DND-41 (cell line): ENCODE data around the gene USF2.

Experiments
- ATAC-seq: fragments of 200-7000 bp; cut with Tn5 transposase; 3 replicates; pipeline ENCODE4 v1.9.1; 2021; ENCODE audit warnings: low read depth; ENCODE audit not compliant: insufficient read depth
- DNase-seq: peaks from one replicate; pipeline ENCODE4 v3.0.0-alpha.2; 2020
- H2AFZ ChIP-seq: 2 replicates; pipeline ENCODE4 v1.6.0; 2012; ENCODE audit warnings: low read depth, low read length
- H3K27ac ChIP-seq: 2 replicates; pipeline ENCODE4 v1.5.1; 2012; ENCODE audit warnings: low read length, inconsistent platforms
- H3K27me3 ChIP-seq: fragments of 200-600 bp; sonication (generic); 2 replicates; pipeline ENCODE4 v1.6.0; 2012; ENCODE audit warnings: low read length, mild to moderate bottlenecking, inconsistent platforms; ENCODE audit not compliant: insufficient read depth, poor library complexity
- H3K36me3 ChIP-seq: 2 replicates; pipeline ENCODE4 v1.5.1; 2012; ENCODE audit warnings: low read length, inconsistent platforms; ENCODE audit not compliant: insufficient read depth
- H3K4me1 ChIP-seq: 2 replicates; pipeline ENCODE4 v1.5.1; 2012; ENCODE audit warnings: mild to moderate bottlenecking, low read length; ENCODE audit not compliant: insufficient read depth
- H3K4me2 ChIP-seq: 2 replicates; pipeline ENCODE4 v1.6.0; 2012; ENCODE audit warnings: mild to moderate bottlenecking, moderate library complexity, low read length, inconsistent platforms; ENCODE audit not compliant: insufficient read depth
- H3K4me3 ChIP-seq, 2 experiments: fragments of 200-600 bp in 1 of 2; shearing (Covaris generic) in 1 of 2; 2 replicates each; pipeline ENCODE4 v1.5.1; 2012 to 2016; ENCODE audit warnings: inconsistent platforms in 2 of 2, low read length in 2 of 2, mild to moderate bottlenecking in 2 of 2, low read depth in 1 of 2, moderate library complexity in 1 of 2
- H3K79me2 ChIP-seq: 2 replicates; pipeline ENCODE4 v1.6.0; 2012; ENCODE audit warnings: low read length, inconsistent platforms; ENCODE audit not compliant: insufficient read depth
- H3K9ac ChIP-seq: 2 replicates; pipeline ENCODE4 v1.6.0; 2012; ENCODE audit warnings: low read depth, mild to moderate bottlenecking, inconsistent platforms, low read length, moderate library complexity
- H3K9me3 ChIP-seq: 2 replicates; pipeline ENCODE4 v1.5.1; 2012; ENCODE audit warnings: low read length, moderate library complexity, mild to moderate bottlenecking, inconsistent platforms; ENCODE audit not compliant: insufficient read depth, severe bottlenecking
- H4K20me1 ChIP-seq: 2 replicates; pipeline ENCODE4 v1.6.0; 2012; ENCODE audit warnings: low read length; ENCODE audit not compliant: insufficient read depth
- CTCF ChIP-seq: IDR thresholded peaks from 2 replicates; pipeline ENCODE4 v1.5.1; 2012; ENCODE audit warnings: borderline replicate concordance, low read length, moderate library complexity, mild to moderate bottlenecking; ENCODE audit not compliant: poor library complexity, severe bottlenecking; ENCODE audit errors: extremely low read depth
- EZH2 ChIP-seq: IDR thresholded peaks from 3 replicates; pipeline ENCODE4 v1.6.1; 2012; ENCODE audit warnings: borderline replicate concordance, low read depth, mild to moderate bottlenecking, moderate library complexity, low read length, inconsistent platforms; ENCODE audit not compliant: severe bottlenecking

The USF2 gene

GRCh38 chr19:35318679-35319448 lies 50.1 kb downstream of the USF2 start:
- no peaks in the 10 kb centered on the region for H3K4me1 ChIP-seq
- H4K20me1 ChIP-seq, result 0 out of 2 replicates have a peak, but pooled peaks cover 2% of the 10 kb centered on the region
- no peaks in the 10 kb centered on the region for H3K79me2 ChIP-seq
- TF ChIP-seq CTCF (no peak), EZH2 (no peak)
- no peak overlapping the region for H3K4me2 ChIP-seq
- DNase-seq (no peak), ATAC-seq (no peak)
- H3K9me3 ChIP-seq, result no peaks in the 10 kb centered on the region
- no peak overlapping the region for H3K27ac ChIP-seq
- H3K9ac ChIP-seq, result no peak overlapping the region
- H3K4me3 ChIP-seq, result no peak overlapping the region
- no peak overlapping the region for H2AFZ ChIP-seq
- H3K36me3 ChIP-seq, result no peaks in the 10 kb centered on the region
- no peaks in the 10 kb centered on the region for H3K27me3 ChIP-seq

GRCh38 chr19:35320065-35320713 lies 51.4 kb downstream of the USF2 start:
- TF ChIP-seq EZH2 (no peak), CTCF (no peak)
- Histone ChIP-seq H3K4me3 (no peak overlapping the region), H3K4me1 (no peaks in the 10 kb centered on the region), H3K27ac (no peak overlapping the region), H3K4me2 (no peak overlapping the region), H3K9me3 (no peaks in the 10 kb centered on the region), H3K36me3 (no peaks in the 10 kb centered on the region), H3K9ac (no peak overlapping the region), H2AFZ (no peak overlapping the region), H3K27me3 (no peaks in the 10 kb centered on the region), H4K20me1 (no peaks in the 10 kb centered on the region), H3K79me2 (no peaks in the 10 kb centered on the region)
- no peak for ATAC-seq
- no peak for DNase-seq

- no peaks in the 10 kb centered on the region for H3K4me1 ChIP-seq
Measured at GRCh38 chr19:35321291-35321690, 52.5 kb downstream of the USF2 start.

More at GRCh38 chr19:35321291-35321690, 52.5 kb downstream of the USF2 start:
- Histone ChIP-seq H3K27me3 (peaks cover 4% of the 10 kb centered on the region), H3K4me3 (no peak overlapping the region), H3K36me3 (no peaks in the 10 kb centered on the region), H3K9ac (no peak overlapping the region), H2AFZ (no peak overlapping the region), H4K20me1 (no peaks in the 10 kb centered on the region), H3K27ac (no peak overlapping the region), H3K4me2 (no peak overlapping the region), H3K79me2 (no peaks in the 10 kb centered on the region), H3K9me3 (no peaks in the 10 kb centered on the region)
- ATAC-seq, result no peak
- TF ChIP-seq CTCF, result no peak
- no peak for TF ChIP-seq EZH2
- DNase-seq, result no peak
